Activated CD4-positive, CD25-positive, alpha-beta regulatory T cell treated with anti-CD3 and anti-CD28 coated beads, Interleukin-2, amount 50 U/mL, for 72 hours (primary cell): ENCODE data around the gene B3GALNT2.
"Not testable (repeated sequence)": the region's sequence is repeated elsewhere in the genome, so short reads cannot be mapped to it uniquely, and the experiment has no call there.

Experiments used
- DNase-seq: peaks from one replicate; pipeline ENCODE4 v3.0.0; 2021

Gene B3GALNT2

GRCh38 chr1:235504122-235504493 lies at the start of gene B3GALNT2:
TSS of gene B3GALNT2 (minus strand) at chr1:235504452. CDS start at chr1:235504252, 200 bp downstream.
- DNase-seq: no peak

- DNase-seq: no peak
Observed at GRCh38 chr1:235553112-235553551, 48.9 kb upstream of the B3GALNT2 start.

- no peak for DNase-seq
Observed at GRCh38 chr1:235552146-235552716, 48.0 kb upstream of the B3GALNT2 start.

GRCh38 chr1:235549351-235550139 lies 45.3 kb upstream of the B3GALNT2 start:
- no peak for DNase-seq

- DNase-seq: not testable (repeated sequence)
Observed at GRCh38 chr1:235546369-235547155, 42.3 kb upstream of the B3GALNT2 start.

GRCh38 chr1:235545292-235545930 lies 41.2 kb upstream of the B3GALNT2 start:
- no peak for DNase-seq

GRCh38 chr1:235542845-235543244 lies 38.6 kb upstream of the B3GALNT2 start:
- not testable (repeated sequence) for DNase-seq

GRCh38 chr1:235533476-235534168 lies 29.4 kb upstream of the B3GALNT2 start:
- DNase-seq: no peak

GRCh38 chr1:235532360-235532759 lies 28.1 kb upstream of the B3GALNT2 start:
- DNase-seq: no peak

GRCh38 chr1:235527196-235527814 lies 23.1 kb upstream of the B3GALNT2 start:
- no peak for DNase-seq

- DNase-seq: no peak
Observed at GRCh38 chr1:235525314-235525713, 21.1 kb upstream of the B3GALNT2 start.

- no peak for DNase-seq
Observed at GRCh38 chr1:235516862-235517446, 12.7 kb upstream of the B3GALNT2 start.

GRCh38 chr1:235515844-235516512 lies 11.7 kb upstream of the B3GALNT2 start:
- no peak for DNase-seq

GRCh38 chr1:235513495-235514366 lies 9.5 kb upstream of the B3GALNT2 start:
- DNase-seq: no peak

GRCh38 chr1:235511470-235512240 lies 7.4 kb upstream of the B3GALNT2 start:
- no peak for DNase-seq

- no peak for DNase-seq
Observed at GRCh38 chr1:235510823-235511222, 6.6 kb upstream of the B3GALNT2 start.

GRCh38 chr1:235507623-235508022 lies 3.4 kb upstream of the B3GALNT2 start:
- no peak for DNase-seq

- peak; percentile 99 for DNase-seq
Observed at GRCh38 chr1:235504494-235505222, 406 bp upstream of the B3GALNT2 start.
